Type B pancreatic cell (in vitro differentiated cells): ENCODE results near the gene SERGEF. TPM values are rescaled to one million over a fixed set of nuclear protein-coding genes. Genes with fewer than 3 reads are reported as not detected.

Experiments used
- DNase-seq: peaks from one replicate; pipeline ENCODE4 v3.0.0; 2021; ENCODE audit warnings: mixed read lengths; ENCODE audit not compliant: unreplicated experiment; ENCODE audit errors: extremely low spot score
- H3K27ac Mint-ChIP-seq: 2 replicates; pipeline ENCODE4 v1.8.0; 2021; ENCODE audit warnings: mild to moderate bottlenecking, mixed read lengths
- H3K27me3 Mint-ChIP-seq: 2 replicates; pipeline ENCODE4 v1.8.0; 2021; ENCODE audit warnings: mixed read lengths
- H3K36me3 Mint-ChIP-seq: 2 replicates; pipeline ENCODE4 v1.8.0; 2021; ENCODE audit warnings: mixed read lengths
- H3K4me1 Mint-ChIP-seq: one replicate; pipeline ENCODE4 v1.8.0; 2021; ENCODE audit warnings: mixed read lengths; ENCODE audit not compliant: unreplicated experiment
- H3K4me3 Mint-ChIP-seq: 2 replicates; pipeline ENCODE4 v1.8.0; 2021; ENCODE audit warnings: mild to moderate bottlenecking, mixed read lengths
- H3K9me3 Mint-ChIP-seq: 2 replicates; pipeline ENCODE4 v1.8.0; 2021; ENCODE audit warnings: mixed read lengths
- total RNA-seq: library from RNA; stranded (reverse); gene quantifications from 2 replicates; pipeline ENCODE4 v1.2.1, GENCODE V29; 2021; ENCODE audit warnings: low replicate concordance
- TF ChIP-seq, protein P1 (sequence below): fragments of 200-600 bp; sonication (generic); conservative IDR thresholded peaks from 2 replicates; pipeline ENCODE4 v1.5.0; 2021; ENCODE audit warnings: antibody characterized with exemption, mild to moderate bottlenecking

Gene SERGEF
- total RNA-seq, 1 donor from 2014 or later: 26.4 TPM

DNA sequence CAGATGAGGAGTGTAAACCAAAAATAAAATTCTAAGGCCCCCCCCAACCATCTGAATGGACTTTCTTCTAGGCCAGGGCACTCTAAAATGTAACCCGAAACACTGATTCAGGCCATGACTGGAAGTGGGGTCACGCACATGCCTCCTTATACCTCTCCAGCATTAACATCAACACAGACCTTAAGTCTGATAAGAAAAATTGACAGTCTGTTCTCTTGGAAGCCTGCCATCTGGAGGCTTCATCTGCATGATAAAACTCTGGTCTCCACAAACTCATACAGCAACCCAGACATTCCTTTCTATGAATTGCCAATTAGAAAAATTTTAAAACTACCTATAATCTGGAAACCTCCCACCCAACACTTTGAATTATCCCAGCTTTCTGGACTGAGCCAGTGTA is 3.9 kb upstream of the SERGEF start:
- Mint-ChIP-seq H3K27ac (no peak overlapping the region), H3K27me3 (peaks cover 36% of the 10 kb centered on the region), H3K4me1 (peaks cover 10% of the 10 kb centered on the region), H3K9me3 (no peaks in the 10 kb centered on the region), H3K4me3 (no peak overlapping the region), H3K36me3 (no peaks in the 10 kb centered on the region)
- TF ChIP-seq, protein P1, sequence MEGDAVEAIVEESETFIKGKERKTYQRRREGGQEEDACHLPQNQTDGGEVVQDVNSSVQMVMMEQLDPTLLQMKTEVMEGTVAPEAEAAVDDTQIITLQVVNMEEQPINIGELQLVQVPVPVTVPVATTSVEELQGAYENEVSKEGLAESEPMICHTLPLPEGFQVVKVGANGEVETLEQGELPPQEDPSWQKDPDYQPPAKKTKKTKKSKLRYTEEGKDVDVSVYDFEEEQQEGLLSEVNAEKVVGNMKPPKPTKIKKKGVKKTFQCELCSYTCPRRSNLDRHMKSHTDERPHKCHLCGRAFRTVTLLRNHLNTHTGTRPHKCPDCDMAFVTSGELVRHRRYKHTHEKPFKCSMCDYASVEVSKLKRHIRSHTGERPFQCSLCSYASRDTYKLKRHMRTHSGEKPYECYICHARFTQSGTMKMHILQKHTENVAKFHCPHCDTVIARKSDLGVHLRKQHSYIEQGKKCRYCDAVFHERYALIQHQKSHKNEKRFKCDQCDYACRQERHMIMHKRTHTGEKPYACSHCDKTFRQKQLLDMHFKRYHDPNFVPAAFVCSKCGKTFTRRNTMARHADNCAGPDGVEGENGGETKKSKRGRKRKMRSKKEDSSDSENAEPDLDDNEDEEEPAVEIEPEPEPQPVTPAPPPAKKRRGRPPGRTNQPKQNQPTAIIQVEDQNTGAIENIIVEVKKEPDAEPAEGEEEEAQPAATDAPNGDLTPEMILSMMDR: no peak
- DNase-seq: no peak

DNA sequence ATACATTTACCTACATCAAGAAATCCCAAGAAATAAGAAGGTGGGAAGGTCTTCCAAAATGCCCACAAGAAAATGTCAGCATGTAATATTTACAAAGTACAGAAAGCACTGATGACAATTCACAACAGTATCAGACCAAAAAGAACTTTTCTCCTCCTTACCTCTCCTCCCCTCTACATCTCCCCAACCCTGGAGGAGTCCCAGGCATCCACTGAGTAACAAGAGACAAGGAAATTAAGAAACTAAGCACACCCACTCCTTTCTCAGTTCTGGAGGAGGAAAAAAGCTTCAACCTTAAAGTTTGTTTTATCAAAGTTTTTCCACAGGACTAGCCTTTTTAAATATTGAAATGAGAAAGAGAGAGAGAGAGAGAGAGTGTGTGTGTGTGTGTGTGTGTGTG is 2.0 kb upstream of the SERGEF start:
- TF ChIP-seq, protein P1: no peak
- Mint-ChIP-seq H3K4me3 (peak overlapping the region; percentile 70), H3K27ac (peak overlapping the region; percentile 60), H3K27me3 (peaks cover 36% of the 10 kb centered on the region), H3K4me1 (peaks cover 13% of the 10 kb centered on the region), H3K9me3 (no peaks in the 10 kb centered on the region), H3K36me3 (no peaks in the 10 kb centered on the region)
- no peak for DNase-seq

DNA sequence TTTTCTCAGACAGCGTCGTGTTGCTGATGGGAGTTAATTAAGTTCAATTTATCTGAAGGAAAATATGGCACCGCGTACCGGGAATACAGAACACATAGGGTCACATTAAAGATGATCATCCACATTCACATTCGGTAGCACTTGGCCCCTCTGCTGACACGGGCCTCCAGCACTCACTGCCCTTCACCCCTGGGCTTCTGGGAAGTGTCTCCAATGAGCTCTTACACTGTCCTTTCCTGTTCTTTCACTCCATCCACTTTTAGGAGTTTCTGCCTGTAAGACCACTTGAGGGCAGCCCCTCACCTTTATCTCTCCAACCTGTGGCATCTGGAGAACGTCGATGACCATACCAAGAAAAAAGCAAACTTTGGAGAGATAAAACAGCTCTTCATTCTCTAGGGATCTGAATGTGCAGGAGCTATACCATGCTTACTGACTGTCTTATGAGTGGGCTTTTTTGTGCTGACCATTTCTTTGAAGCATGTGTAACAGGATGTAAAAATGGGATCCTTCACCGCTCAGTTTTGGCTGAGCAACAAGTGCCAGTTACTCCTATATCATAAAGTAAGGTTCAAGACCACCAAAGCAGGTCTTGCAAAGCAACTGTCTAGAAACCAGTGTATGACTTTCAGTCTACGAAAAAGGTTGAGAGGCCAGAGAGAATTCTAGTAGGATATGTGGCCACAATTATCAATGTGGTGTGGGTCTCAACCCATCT is 1.1 kb upstream of the SERGEF start:
- DNase-seq: no peak
- Mint-ChIP-seq H3K36me3 (no peaks in the 10 kb centered on the region), H3K27me3 (peaks cover 36% of the 10 kb centered on the region), H3K27ac (peak overlapping the region; percentile 87), H3K4me1 (peaks cover 13% of the 10 kb centered on the region), H3K4me3 (peak overlapping the region; percentile 98), H3K9me3 (no peaks in the 10 kb centered on the region)
- TF ChIP-seq, protein P1: no peak

DNA sequence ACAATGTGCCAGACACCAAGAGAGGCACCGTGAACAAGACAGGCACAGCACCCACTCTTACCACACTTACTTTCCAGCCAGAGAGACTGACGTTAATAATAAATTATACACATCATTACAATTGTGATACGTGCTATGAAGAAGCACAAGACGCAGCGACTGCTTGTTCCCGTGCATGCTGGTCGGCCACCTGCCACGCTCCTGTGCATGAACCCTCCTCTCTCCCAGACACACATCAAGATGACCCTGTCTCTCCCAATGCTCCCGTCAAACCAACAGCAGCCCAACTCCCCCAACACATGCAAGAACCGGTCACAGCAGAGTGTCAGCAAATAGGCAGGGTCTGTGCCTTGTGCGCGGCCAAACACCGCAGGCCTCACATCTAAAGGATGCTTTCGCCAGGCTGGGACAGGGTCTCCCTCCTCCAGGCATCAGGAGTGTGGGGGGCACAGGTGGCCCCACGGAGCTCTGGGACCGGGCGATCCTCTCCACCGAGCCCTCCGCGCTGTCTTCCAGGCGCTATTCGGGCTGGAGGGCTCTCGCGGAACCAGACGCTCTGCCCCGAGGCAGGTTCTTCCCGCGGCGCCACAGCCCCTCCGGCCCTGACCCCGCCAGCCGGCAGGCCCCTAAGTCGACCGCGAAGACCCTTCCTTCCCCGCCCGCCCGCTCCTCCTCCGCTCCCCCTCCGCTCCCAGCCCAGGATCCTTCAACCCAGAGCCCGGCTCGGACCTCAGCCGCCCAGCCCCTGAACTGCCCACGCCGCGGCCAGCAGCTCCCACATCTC is 533 bp downstream of the SERGEF start:
- TF ChIP-seq, protein P1: no peak
- no peaks in the 10 kb centered on the region for H3K9me3 Mint-ChIP-seq
- H3K36me3 Mint-ChIP-seq: no peaks in the 10 kb centered on the region
- H3K4me3 Mint-ChIP-seq: peak overlapping the region; percentile 93
- peaks cover 13% of the 10 kb centered on the region for H3K4me1 Mint-ChIP-seq
- no peak for DNase-seq
- H3K27ac Mint-ChIP-seq: peak overlapping the region; percentile 79
- peaks cover 36% of the 10 kb centered on the region for H3K27me3 Mint-ChIP-seq

DNA sequence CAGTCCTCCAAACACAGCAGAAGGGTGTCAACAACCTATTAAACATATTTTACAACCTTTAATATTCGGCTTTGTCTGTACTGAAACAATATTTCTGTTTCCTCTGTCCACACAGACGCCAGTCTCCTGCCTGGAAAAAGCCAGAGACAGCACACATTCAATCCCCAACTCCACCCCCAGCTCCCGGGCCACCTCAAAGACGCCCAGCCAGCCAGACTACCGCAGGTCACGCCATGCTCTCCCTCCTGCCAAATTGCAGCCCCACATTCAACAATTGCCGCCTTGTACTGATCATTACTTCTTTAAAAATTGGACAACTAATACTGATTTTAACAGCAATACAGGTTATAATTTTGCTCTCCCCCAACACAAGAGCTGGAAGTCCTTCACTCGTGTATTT is 1.2 kb downstream of the SERGEF start:
- Mint-ChIP-seq H3K27ac (peak overlapping the region; percentile 79), H3K4me3 (peak overlapping the region; percentile 93), H3K27me3 (peaks cover 31% of the 10 kb centered on the region), H3K36me3 (no peaks in the 10 kb centered on the region), H3K9me3 (no peaks in the 10 kb centered on the region), H3K4me1 (peaks cover 13% of the 10 kb centered on the region)
- DNase-seq: no peak
- TF ChIP-seq, protein P1: no peak
